SK-N-MC (cell line): ENCODE measurements around the gene THG1L.

Experiments used
- EZH2 ChIP-seq: fragments of 200-600 bp; sonication (generic); IDR thresholded peaks from one replicate; pipeline ENCODE4 v1.6.1; 2017; ENCODE audit warnings: antibody characterized with exemption
- FOXP2 ChIP-seq: optimal IDR thresholded peaks from 2 replicates; pipeline ENCODE3; 2011; ENCODE audit warnings: mild to moderate bottlenecking, moderate library complexity; ENCODE audit not compliant: insufficient read depth; ENCODE audit errors: extremely low read length, control extremely low read depth
- POLR2AphosphoS5 ChIP-seq: IDR thresholded peaks from 2 replicates; pipeline ENCODE4 v1.6.1; 2012; ENCODE audit warnings: mild to moderate bottlenecking, low read depth, low read length, borderline replicate concordance

DNA sequence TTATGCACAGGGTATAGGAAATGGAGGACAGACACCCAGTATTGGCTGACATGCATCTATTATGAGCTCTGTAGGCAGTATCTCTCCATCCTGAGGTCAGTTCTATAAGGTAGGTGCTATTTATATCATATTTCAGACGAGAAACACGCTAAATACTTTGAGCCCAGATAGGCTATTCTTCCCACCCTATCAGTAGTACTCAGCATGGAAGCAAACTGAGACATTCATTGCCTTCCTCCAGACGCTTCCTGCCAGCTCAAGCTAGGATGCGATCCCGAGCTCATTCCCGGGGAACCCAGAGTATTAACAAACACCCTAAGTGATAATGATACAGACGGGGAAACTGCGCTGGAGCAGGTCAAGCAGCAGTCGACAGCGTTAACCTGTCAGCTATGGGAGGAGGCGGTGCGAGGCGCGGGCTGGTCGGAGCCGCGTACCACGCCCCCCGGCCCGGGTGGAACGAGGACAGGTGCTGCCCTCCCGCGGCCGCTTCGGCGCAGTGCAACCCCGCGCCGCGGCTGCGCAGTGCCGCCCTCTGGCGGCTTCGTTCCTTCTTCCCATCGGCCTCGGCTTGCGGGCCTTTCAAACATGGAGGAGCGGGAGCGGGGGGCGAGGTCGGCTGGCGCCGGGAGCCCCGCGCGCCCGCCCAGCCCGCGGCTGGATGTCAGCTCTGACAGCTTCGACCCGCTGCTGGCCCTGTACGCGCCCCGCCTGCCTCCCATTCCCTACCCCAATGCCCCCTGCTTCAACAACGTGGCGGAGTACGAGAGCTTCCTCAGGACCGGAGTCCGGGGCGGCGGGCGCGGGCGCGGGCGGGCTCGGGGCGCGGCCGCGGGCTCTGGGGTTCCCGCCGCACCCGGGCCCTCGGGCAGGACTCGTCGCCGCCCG lies 12.2 kb downstream of the THG1L start, which contains the start of gene LSM11:
- TF ChIP-seq POLR2AphosphoS5: peak; percentile 56
- no peak for TF ChIP-seq EZH2
- no peak for TF ChIP-seq FOXP2
